Measurements from ENCODE around the gene RGS6. TPM values are rescaled to one million over a fixed set of nuclear protein-coding genes. Genes with fewer than 3 reads are reported as not detected.

The RGS6 gene
- total RNA-seq, 1 donor from 2014 or later, result 0.34 TPM

- Mint-ChIP-seq H3K4me3 (ENCODE audit: unreplicated experiment) (no peak overlapping the region), H3K27ac (ENCODE audit: unreplicated experiment) (no peak overlapping the region), H3K27me3 (ENCODE audit: low read depth, unreplicated experiment) (peaks cover 11% of the 10 kb centered on the region), H3K36me3 (ENCODE audit: low read depth, unreplicated experiment) (no peaks in the 10 kb centered on the region), H3K9me3 (ENCODE audit: unreplicated experiment) (peaks cover 2% of the 10 kb centered on the region), H3K4me1 (ENCODE audit: low read depth, unreplicated experiment) (peaks cover 17% of the 10 kb centered on the region)
- H3K9ac ChIP-seq (ENCODE audit: low read length), result no peak overlapping the region
- H3K4me3 ChIP-seq (ENCODE audit: insufficient read depth, low read depth, low read length), result no peak overlapping the region
- peaks cover 6% of the 10 kb centered on the region for H3K4me1 ChIP-seq (ENCODE audit: insufficient read depth, low read length)
- no peak overlapping the region for H3K27ac ChIP-seq (ENCODE audit: low read depth, low read length)
- H4K20me1 ChIP-seq (ENCODE audit: insufficient read depth, low read length), result no peaks in the 10 kb centered on the region
- no peaks in the 10 kb centered on the region for H3K36me3 ChIP-seq (ENCODE audit: insufficient read depth, low read length)
- H3K9me3 ChIP-seq (ENCODE audit: insufficient read depth, low read depth, low read length), result no peaks in the 10 kb centered on the region
- no peaks in the 10 kb centered on the region for H3K79me2 ChIP-seq (ENCODE audit: insufficient read depth, low read length)
- FAIRE-seq (no peak), DNase-seq (ENCODE audit: low read depth) (no peak)
- H3K4me2 ChIP-seq (ENCODE audit: low read length), result no peak overlapping the region
- TF ChIP-seq CTCF (IDR thresholded peaks at IDR 0.05; ENCODE audit: insufficient read depth, low read depth, low read length) (no peak), EZH2 (IDR thresholded peaks at IDR 0.05; ENCODE audit: insufficient read depth, low read length) (no peak)
- peak overlapping the region; percentile 39 for H2AFZ ChIP-seq (ENCODE audit: low read depth, low read length)
- no peaks in the 10 kb centered on the region for H3K27me3 ChIP-seq (ENCODE audit: insufficient read depth, low read length)
Observed at GRCh38 chr14:72599579-72600470, 667.6 kb downstream of the RGS6 start.

DNA sequence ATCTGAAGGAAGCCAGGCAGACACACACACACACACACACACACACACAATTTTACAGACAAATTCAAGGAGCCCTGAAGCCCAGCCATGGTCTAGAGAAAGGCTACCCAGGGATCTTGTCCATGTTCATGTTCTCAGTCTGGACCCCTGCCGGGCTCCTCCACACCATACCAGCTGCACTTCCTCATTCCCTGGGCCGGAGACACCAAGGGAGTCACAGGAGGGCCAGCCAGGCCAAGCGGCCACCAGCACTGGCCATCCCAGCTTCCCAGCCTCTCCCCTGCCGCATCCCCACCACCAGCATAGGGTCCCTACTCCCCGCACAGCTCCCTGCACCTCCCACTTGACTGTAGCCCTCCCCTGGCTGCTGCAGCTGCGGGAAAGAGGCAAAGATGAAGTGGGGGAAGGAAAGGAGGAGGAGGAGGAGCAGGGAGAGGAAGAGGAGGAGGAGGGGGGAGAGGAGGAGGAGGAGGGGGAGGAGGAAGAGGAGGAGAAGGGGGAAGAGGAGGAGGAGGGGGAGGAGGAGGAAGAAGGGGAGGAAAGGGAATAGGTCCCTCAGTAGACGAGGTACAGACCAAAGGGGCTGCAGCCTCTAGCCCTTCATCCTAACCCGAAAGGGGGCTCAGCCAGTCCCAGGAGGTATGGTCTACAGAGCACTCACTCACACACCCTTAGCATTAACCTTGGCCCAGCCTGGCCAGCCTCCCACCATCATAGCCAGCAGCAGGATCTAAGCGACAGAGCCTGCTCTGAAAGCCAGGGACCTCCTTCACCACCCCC is 668.5 kb downstream of the RGS6 start:
- no peak overlapping the region for H3K4me3 ChIP-seq (ENCODE audit: insufficient read depth, low read depth, low read length)
- Mint-ChIP-seq H3K9me3 (ENCODE audit: unreplicated experiment) (no peaks in the 10 kb centered on the region), H3K4me1 (ENCODE audit: low read depth, unreplicated experiment) (peaks cover 17% of the 10 kb centered on the region), H3K36me3 (ENCODE audit: low read depth, unreplicated experiment) (no peaks in the 10 kb centered on the region), H3K27ac (ENCODE audit: unreplicated experiment) (no peak overlapping the region), H3K4me3 (ENCODE audit: unreplicated experiment) (no peak overlapping the region), H3K27me3 (ENCODE audit: low read depth, unreplicated experiment) (peaks cover 11% of the 10 kb centered on the region)
- no peak for FAIRE-seq
- H2AFZ ChIP-seq (ENCODE audit: low read depth, low read length), result peak overlapping the region; percentile 39
- TF ChIP-seq CTCF (IDR thresholded peaks at IDR 0.05; ENCODE audit: insufficient read depth, low read depth, low read length) (no peak), EZH2 (IDR thresholded peaks at IDR 0.05; ENCODE audit: insufficient read depth, low read length) (no peak)
- no peaks in the 10 kb centered on the region for H3K79me2 ChIP-seq (ENCODE audit: insufficient read depth, low read length)
- H3K9ac ChIP-seq (ENCODE audit: low read length), result no peak overlapping the region
- H3K36me3 ChIP-seq (ENCODE audit: insufficient read depth, low read length), result no peaks in the 10 kb centered on the region
- H3K9me3 ChIP-seq (ENCODE audit: insufficient read depth, low read depth, low read length), result no peaks in the 10 kb centered on the region
- no peak overlapping the region for H3K27ac ChIP-seq (ENCODE audit: low read depth, low read length)
- peaks cover 6% of the 10 kb centered on the region for H3K4me1 ChIP-seq (ENCODE audit: insufficient read depth, low read length)
- H4K20me1 ChIP-seq (ENCODE audit: insufficient read depth, low read length), result no peaks in the 10 kb centered on the region
- no peaks in the 10 kb centered on the region for H3K27me3 ChIP-seq (ENCODE audit: insufficient read depth, low read length)
- DNase-seq (ENCODE audit: low read depth), result no peak
- no peak overlapping the region for H3K4me2 ChIP-seq (ENCODE audit: low read length)

Measured in astrocyte (in vitro differentiated cells and primary cell).